ENCODE measurements around the gene HIPK1. TPM values are rescaled to one million over a fixed set of nuclear protein-coding genes. Genes with fewer than 3 reads are reported as not detected.
A peak's percentile ranks its signal among the peaks of the same experiment; 100 is the strongest.

The HIPK1 gene
- total and polyA plus RNA-seq, 3 donors from 2014 or later = 102 to 128 (median 116) TPM

- H3K4me3 ChIP-seq = peak overlapping the region; percentile 84 to 96
- no peak for DNase-seq
- 9 to 12% methylated on average over 6 of the region's 6 CpGs for WGBS, 2 donors
- H3K9me3 ChIP-seq = no peaks in the 10 kb centered on the region
- H3K36me3 ChIP-seq (ENCODE audit: low read depth, missing control alignments) = no peaks in the 10 kb centered on the region
- H3K27me3 ChIP-seq = no peaks in the 10 kb centered on the region
- no peak for TF ChIP-seq CTCF (IDR thresholded peaks at IDR 0.05)
- TF ChIP-seq POLR2A (IDR thresholded peaks at IDR 0.05) = no peak
- intact Hi-C loops (cut with DNase I; ENCODE audit: low total_unique reads) = loop anchor here (2.0 kb wide), 1 partner anchor 24 kb away; the partner anchor contains the start of genes AP4B1 and DCLRE1B
- peak overlapping the region; percentile 87 to 95 for H3K27ac ChIP-seq
- H3K4me1 ChIP-seq = peaks cover 28% of the 10 kb centered on the region
Measured at GRCh38 chr1:113928187-113928930, 765 bp upstream of the HIPK1 start.

GRCh38 chr1:113929750-113930498, 800 bp downstream of the HIPK1 start:
- DNase-seq = peak; percentile 56
- no peaks in the 10 kb centered on the region for H3K27me3 ChIP-seq
- 0 to 1% methylated on average over 13 to 21 of the region's 64 CpGs for WGBS, 2 donors

GRCh38 chr1:113930499-113931161, 1.5 kb downstream of the HIPK1 start:
- DNase-seq = peak; percentile 59
- peak overlapping the region; percentile 87 to 95 for H3K27ac ChIP-seq
- TF ChIP-seq CTCF (IDR thresholded peaks at IDR 0.05) = no peak
- TF ChIP-seq POLR2A (IDR thresholded peaks at IDR 0.05) = no peak
- H3K27me3 ChIP-seq = no peaks in the 10 kb centered on the region
- H3K4me1 ChIP-seq = peaks cover 29% of the 10 kb centered on the region
- no peaks in the 10 kb centered on the region for H3K36me3 ChIP-seq (ENCODE audit: low read depth, missing control alignments)
- intact Hi-C loops (cut with DNase I; ENCODE audit: low total_unique reads) = no loop called here
- 1% methylated on average over 8 of the region's 8 CpGs for WGBS, 2 donors
- peak overlapping the region; percentile 84 to 96 for H3K4me3 ChIP-seq
- H3K9me3 ChIP-seq = no peaks in the 10 kb centered on the region

More at GRCh38 chr1:113929750-113930498, 800 bp downstream of the HIPK1 start:
- Histone ChIP-seq H3K4me1 (peaks cover 29% of the 10 kb centered on the region), H3K9me3 (no peaks in the 10 kb centered on the region), H3K4me3 (peak overlapping the region; percentile 84 to 96), H3K36me3 (ENCODE audit: low read depth, missing control alignments) (no peaks in the 10 kb centered on the region), H3K27ac (peak overlapping the region; percentile 87 to 95)
- no peak for TF ChIP-seq POLR2A (IDR thresholded peaks at IDR 0.05)
- no peak for TF ChIP-seq CTCF (IDR thresholded peaks at IDR 0.05)
- intact Hi-C loops (cut with DNase I; ENCODE audit: low total_unique reads) = loop anchor here (2.0 kb wide), 1 partner anchor 25 kb away; the partner anchor contains the start of genes AP4B1 and DCLRE1B

GRCh38 chr1:113931451-113931851, 2.3 kb downstream of the HIPK1 start:
- no peaks in the 10 kb centered on the region for H3K27me3 ChIP-seq
- DNase-seq = no peak
- H3K4me1 ChIP-seq = peaks cover 29% of the 10 kb centered on the region
- 9 to 11% methylated on average over 3 of the region's 3 CpGs for WGBS, 2 donors
- H3K36me3 ChIP-seq (ENCODE audit: low read depth, missing control alignments) = no peaks in the 10 kb centered on the region
- no peak for TF ChIP-seq CTCF (IDR thresholded peaks at IDR 0.05)
- no peak for TF ChIP-seq POLR2A (IDR thresholded peaks at IDR 0.05)
- no peaks in the 10 kb centered on the region for H3K9me3 ChIP-seq
- H3K4me3 ChIP-seq = no peak overlapping the region
- intact Hi-C loops (cut with DNase I; ENCODE audit: low total_unique reads) = no loop called here
- H3K27ac ChIP-seq = peak overlapping the region in 1 of 2 donors; percentile 95

Data from testis (tissue), 3 donors.